NCI-H2107 treated with DMSO at 0.1 percent for 48 hours (cell line): ENCODE measurements around the gene TBC1D8.

Experiments used
- DNase-seq: peaks from one replicate; lab custom pipeline; 2025; ENCODE audit not compliant: unreplicated experiment; lab: John Stamatoyannopoulos, UW

TBC1D8 gene

GRCh38 chr2:101113441-101114267 lies 37.5 kb downstream of the TBC1D8 start:
- DNase-seq, result peak; percentile 81

GRCh38 chr2:101112772-101113157 lies 38.4 kb downstream of the TBC1D8 start:
- no peak for DNase-seq

- no peak for DNase-seq
Observed at GRCh38 chr2:101111917-101112771, 39.0 kb downstream of the TBC1D8 start.

- DNase-seq, result no peak
Observed at GRCh38 chr2:101111262-101111838, 39.8 kb downstream of the TBC1D8 start.

- no peak for DNase-seq
Observed at GRCh38 chr2:101109451-101110118, 41.6 kb downstream of the TBC1D8 start.

GRCh38 chr2:101108357-101108756 lies 42.8 kb downstream of the TBC1D8 start:
- no peak for DNase-seq

- no peak for DNase-seq
Observed at GRCh38 chr2:101107241-101107640, 43.9 kb downstream of the TBC1D8 start.

GRCh38 chr2:101106453-101107181 lies 44.6 kb downstream of the TBC1D8 start:
- peak; percentile 7 for DNase-seq

- no peak for DNase-seq
Observed at GRCh38 chr2:101105654-101106053, 45.5 kb downstream of the TBC1D8 start.

GRCh38 chr2:101097638-101098037 lies 53.5 kb downstream of the TBC1D8 start:
- no peak for DNase-seq

GRCh38 chr2:101096619-101097142 lies 54.5 kb downstream of the TBC1D8 start:
- DNase-seq, result no peak

- DNase-seq, result no peak
Observed at GRCh38 chr2:101094351-101094750, 56.8 kb downstream of the TBC1D8 start.

GRCh38 chr2:101089942-101090799 lies 61.0 kb downstream of the TBC1D8 start:
- no peak for DNase-seq

- DNase-seq, result no peak
Observed at GRCh38 chr2:101089419-101089818, 61.8 kb downstream of the TBC1D8 start.

GRCh38 chr2:101087638-101088037 lies 63.5 kb downstream of the TBC1D8 start:
- DNase-seq, result no peak

- DNase-seq, result no peak
Observed at GRCh38 chr2:101083613-101084012, 67.6 kb downstream of the TBC1D8 start.

GRCh38 chr2:101082998-101083397 lies 68.2 kb downstream of the TBC1D8 start:
- no peak for DNase-seq

GRCh38 chr2:101081375-101081907 lies 69.7 kb downstream of the TBC1D8 start:
- DNase-seq, result no peak
